ENCODE data around the gene SLC25A42. TPM values are rescaled to one million over a fixed set of nuclear protein-coding genes. Genes with fewer than 3 reads are reported as not detected.

The SLC25A42 gene
- total and polyA plus RNA-seq, 2 of the 13 experiments (the other 11 are each of a cell fraction or from before 2014, with no cell fraction given) = 12.8 to 18.3 TPM

DNA sequence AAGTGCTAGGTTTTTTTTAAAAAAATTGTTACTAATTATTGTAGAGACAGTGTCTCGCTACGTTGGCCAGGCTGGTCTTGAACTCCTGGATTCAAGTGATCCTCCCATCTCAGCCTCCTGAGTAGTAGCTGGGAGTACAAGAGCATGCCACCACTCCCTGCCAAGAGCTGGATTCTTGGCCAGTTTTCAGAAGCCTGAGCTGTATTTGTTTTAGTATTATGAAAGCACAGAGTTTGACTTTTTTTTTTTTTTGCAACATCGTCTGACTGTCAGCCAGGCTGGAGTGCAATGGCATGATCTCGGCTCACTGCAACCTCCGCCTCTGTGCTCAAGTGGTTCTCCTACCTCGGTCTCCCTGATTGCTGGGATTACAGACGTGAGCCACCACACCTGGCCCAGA, 23.4 kb upstream of the SLC25A42 start (continued):
- TF ChIP-seq SMARCE1 (IDR thresholded peaks at IDR 0.05; ENCODE audit: borderline replicate concordance) = no peak
- TF ChIP-seq ARNT2 (CRISPR knock-in tag; IDR thresholded peaks at IDR 0.05; ENCODE audit: low read depth) = no peak
- no peak for TF ChIP-seq SNAPC2 (CRISPR knock-in tag; IDR thresholded peaks at IDR 0.05)
- peak; percentile 72 for TF ChIP-seq CEBPG (CRISPR knock-in tag; IDR thresholded peaks at IDR 0.05)
- TF ChIP-seq, protein P1, sequence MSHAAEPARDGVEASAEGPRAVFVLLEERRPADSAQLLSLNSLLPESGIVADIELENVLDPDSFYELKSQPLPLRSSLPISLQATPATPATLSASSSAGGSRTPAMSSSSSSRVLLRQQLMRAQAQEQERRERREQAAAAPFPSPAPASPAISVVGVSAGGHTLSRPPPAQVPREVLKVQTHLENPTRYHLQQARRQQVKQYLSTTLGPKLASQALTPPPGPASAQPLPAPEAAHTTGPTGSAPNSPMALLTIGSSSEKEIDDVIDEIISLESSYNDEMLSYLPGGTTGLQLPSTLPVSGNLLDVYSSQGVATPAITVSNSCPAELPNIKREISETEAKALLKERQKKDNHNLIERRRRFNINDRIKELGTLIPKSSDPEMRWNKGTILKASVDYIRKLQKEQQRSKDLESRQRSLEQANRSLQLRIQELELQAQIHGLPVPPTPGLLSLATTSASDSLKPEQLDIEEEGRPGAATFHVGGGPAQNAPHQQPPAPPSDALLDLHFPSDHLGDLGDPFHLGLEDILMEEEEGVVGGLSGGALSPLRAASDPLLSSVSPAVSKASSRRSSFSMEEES (CRISPR knock-in tag; IDR thresholded peaks at IDR 0.05) = no peak
- TF ChIP-seq ZNF33A (CRISPR knock-in tag; IDR thresholded peaks at IDR 0.05; ENCODE audit: borderline replicate concordance) = no peak
- TF ChIP-seq, protein P2, sequence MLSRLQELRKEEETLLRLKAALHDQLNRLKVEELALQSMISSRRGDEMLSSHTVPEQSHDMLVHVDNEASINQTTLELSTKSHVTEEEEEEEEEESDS (CRISPR knock-in tag; IDR thresholded peaks at IDR 0.05; ENCODE audit: borderline replicate concordance) = no peak
- TF ChIP-seq REPIN1 (CRISPR knock-in tag; IDR thresholded peaks at IDR 0.05; ENCODE audit: borderline replicate concordance, low read depth) = peak; percentile 52; the same call in 1 of the 2 replicates
- TF ChIP-seq SAFB2 (CRISPR knock-in tag; IDR thresholded peaks at IDR 0.05; ENCODE audit: borderline replicate concordance, low read depth) = no peak
- TF ChIP-seq, protein P3, sequence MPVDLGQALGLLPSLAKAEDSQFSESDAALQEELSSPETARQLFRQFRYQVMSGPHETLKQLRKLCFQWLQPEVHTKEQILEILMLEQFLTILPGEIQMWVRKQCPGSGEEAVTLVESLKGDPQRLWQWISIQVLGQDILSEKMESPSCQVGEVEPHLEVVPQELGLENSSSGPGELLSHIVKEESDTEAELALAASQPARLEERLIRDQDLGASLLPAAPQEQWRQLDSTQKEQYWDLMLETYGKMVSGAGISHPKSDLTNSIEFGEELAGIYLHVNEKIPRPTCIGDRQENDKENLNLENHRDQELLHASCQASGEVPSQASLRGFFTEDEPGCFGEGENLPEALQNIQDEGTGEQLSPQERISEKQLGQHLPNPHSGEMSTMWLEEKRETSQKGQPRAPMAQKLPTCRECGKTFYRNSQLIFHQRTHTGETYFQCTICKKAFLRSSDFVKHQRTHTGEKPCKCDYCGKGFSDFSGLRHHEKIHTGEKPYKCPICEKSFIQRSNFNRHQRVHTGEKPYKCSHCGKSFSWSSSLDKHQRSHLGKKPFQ (CRISPR knock-in tag; IDR thresholded peaks at IDR 0.05; ENCODE audit: insufficient replicate concordance) = peak; percentile 21
- peak; percentile 89 for TF ChIP-seq ZNF121 (CRISPR knock-in tag; IDR thresholded peaks at IDR 0.05)
- peak; percentile 31; the same call in 1 of the 3 replicates for TF ChIP-seq MXI1 (IDR thresholded peaks at IDR 0.05; ENCODE audit: borderline replicate concordance, low read depth, low read length)
- no peak for TF ChIP-seq PTBP1 (IDR thresholded peaks at IDR 0.05; ENCODE audit: low read depth, low read length, poor library complexity, severe bottlenecking)
- peak; percentile 54; the same call in 1 of the 2 replicates for TF ChIP-seq CEBPB (IDR thresholded peaks at IDR 0.05; ENCODE audit: borderline replicate concordance, low read depth, low read length)
- TF ChIP-seq, protein P4, sequence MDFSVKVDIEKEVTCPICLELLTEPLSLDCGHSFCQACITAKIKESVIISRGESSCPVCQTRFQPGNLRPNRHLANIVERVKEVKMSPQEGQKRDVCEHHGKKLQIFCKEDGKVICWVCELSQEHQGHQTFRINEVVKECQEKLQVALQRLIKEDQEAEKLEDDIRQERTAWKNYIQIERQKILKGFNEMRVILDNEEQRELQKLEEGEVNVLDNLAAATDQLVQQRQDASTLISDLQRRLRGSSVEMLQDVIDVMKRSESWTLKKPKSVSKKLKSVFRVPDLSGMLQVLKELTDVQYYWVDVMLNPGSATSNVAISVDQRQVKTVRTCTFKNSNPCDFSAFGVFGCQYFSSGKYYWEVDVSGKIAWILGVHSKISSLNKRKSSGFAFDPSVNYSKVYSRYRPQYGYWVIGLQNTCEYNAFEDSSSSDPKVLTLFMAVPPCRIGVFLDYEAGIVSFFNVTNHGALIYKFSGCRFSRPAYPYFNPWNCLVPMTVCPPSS (IDR thresholded peaks at IDR 0.05) = no peak
- TF ChIP-seq RXRB (CRISPR knock-in tag; IDR thresholded peaks at IDR 0.05; ENCODE audit: borderline replicate concordance) = peak; percentile 27; the same call in 1 of the 2 replicates
- TF ChIP-seq SUZ12 (IDR thresholded peaks at IDR 0.05; ENCODE audit: low read depth, low read length) = no peak
- 0 out of 2 replicates have a peak, but pooled peaks have one; percentile 60 for TF ChIP-seq TP53 (CRISPR knock-in tag; conservative IDR thresholded peaks at IDR 0.05)
- 0 out of 2 replicates have a peak, but pooled peaks have one; percentile 47 for TF ChIP-seq HDAC1 (CRISPR knock-in tag; IDR thresholded peaks at IDR 0.05)
- TF ChIP-seq, protein P5, sequence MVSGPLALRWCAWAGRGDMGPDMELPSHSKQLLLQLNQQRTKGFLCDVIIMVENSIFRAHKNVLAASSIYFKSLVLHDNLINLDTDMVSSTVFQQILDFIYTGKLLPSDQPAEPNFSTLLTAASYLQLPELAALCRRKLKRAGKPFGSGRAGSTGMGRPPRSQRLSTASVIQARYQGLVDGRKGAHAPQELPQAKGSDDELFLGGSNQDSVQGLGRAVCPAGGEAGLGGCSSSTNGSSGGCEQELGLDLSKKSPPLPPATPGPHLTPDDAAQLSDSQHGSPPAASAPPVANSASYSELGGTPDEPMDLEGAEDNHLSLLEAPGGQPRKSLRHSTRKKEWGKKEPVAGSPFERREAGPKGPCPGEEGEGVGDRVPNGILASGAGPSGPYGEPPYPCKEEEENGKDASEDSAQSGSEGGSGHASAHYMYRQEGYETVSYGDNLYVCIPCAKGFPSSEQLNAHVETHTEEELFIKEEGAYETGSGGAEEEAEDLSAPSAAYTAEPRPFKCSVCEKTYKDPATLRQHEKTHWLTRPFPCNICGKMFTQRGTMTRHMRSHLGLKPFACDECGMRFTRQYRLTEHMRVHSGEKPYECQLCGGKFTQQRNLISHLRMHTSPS (CRISPR knock-in tag; IDR thresholded peaks at IDR 0.05; ENCODE audit: low read depth) = no peak
- TF ChIP-seq, protein P6, sequence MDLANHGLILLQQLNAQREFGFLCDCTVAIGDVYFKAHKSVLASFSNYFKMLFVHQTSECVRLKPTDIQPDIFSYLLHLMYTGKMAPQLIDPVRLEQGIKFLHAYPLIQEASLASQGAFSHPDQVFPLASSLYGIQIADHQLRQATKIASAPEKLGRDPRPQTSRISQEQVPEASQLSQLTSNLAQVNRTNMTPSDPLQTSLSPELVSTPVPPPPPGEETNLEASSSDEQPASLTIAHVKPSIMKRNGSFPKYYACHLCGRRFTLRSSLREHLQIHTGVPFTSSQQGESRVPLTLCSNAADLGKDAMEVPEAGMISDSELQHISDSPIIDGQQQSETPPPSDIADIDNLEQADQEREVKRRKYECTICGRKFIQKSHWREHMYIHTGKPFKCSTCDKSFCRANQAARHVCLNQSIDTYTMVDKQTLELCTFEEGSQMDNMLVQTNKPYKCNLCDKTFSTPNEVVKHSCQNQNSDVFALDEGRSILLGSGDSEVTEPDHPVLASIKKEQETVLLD (CRISPR knock-in tag; IDR thresholded peaks at IDR 0.05; ENCODE audit: low read depth) = no peak
- TF ChIP-seq ZNF264 (CRISPR knock-in tag; IDR thresholded peaks at IDR 0.05) = peak; percentile 17; the same call in 1 of the 2 replicates
- no peak for TF ChIP-seq KDM2A (CRISPR knock-in tag; IDR thresholded peaks at IDR 0.05; ENCODE audit: borderline replicate concordance, low read depth)

All from HepG2 (cell line).